WI38 (cell line): ENCODE data around the gene INPP1.

ENCODE experiments used
- H3K4me3 ChIP-seq: 2 replicates; pipeline ENCODE4 v1.5.1; 2011; ENCODE audit warnings: low read depth, mild to moderate bottlenecking, control low read depth, low read length
- CTCF ChIP-seq: IDR thresholded peaks from 2 replicates; pipeline ENCODE4 v1.5.1; 2012; ENCODE audit warnings: low read depth, mild to moderate bottlenecking, control low read depth, low read length

INPP1 gene

GRCh38 chr2:190417045-190417842 is 73.9 kb downstream of the INPP1 start:
- TF ChIP-seq CTCF: no peak
- no peak overlapping the region for H3K4me3 ChIP-seq

- H3K4me3 ChIP-seq: no peak overlapping the region
- TF ChIP-seq CTCF: no peak
These were observed 75.3 kb downstream of the INPP1 start for GRCh38 chr2:190418727-190419126.

GRCh38 chr2:190420801-190421200 is 77.4 kb downstream of the INPP1 start:
- no peak for TF ChIP-seq CTCF
- no peak overlapping the region for H3K4me3 ChIP-seq
